Measurements from ENCODE around the gene LTBR. TPM values are rescaled to one million over a fixed set of nuclear protein-coding genes. Genes with fewer than 3 reads are reported as not detected.

LTBR gene
- total RNA-seq, 2 donors from 2014 or later, result 186 to 264 TPM

GRCh38 chr12:6420364-6420763, 36.4 kb downstream of the LTBR start:
- intact Hi-C loops (cut with DNase I), result loop anchor here (5.0 kb wide), 1 partner anchor 93 kb away; no protein-coding TSS in a partner anchor
- TF ChIP-seq, protein P1, sequence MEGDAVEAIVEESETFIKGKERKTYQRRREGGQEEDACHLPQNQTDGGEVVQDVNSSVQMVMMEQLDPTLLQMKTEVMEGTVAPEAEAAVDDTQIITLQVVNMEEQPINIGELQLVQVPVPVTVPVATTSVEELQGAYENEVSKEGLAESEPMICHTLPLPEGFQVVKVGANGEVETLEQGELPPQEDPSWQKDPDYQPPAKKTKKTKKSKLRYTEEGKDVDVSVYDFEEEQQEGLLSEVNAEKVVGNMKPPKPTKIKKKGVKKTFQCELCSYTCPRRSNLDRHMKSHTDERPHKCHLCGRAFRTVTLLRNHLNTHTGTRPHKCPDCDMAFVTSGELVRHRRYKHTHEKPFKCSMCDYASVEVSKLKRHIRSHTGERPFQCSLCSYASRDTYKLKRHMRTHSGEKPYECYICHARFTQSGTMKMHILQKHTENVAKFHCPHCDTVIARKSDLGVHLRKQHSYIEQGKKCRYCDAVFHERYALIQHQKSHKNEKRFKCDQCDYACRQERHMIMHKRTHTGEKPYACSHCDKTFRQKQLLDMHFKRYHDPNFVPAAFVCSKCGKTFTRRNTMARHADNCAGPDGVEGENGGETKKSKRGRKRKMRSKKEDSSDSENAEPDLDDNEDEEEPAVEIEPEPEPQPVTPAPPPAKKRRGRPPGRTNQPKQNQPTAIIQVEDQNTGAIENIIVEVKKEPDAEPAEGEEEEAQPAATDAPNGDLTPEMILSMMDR (IDR thresholded peaks at IDR 0.05), result no peak
- TF ChIP-seq POLR2AphosphoS5 (IDR thresholded peaks at IDR 0.05) (no peak), POLR2A (IDR thresholded peaks at IDR 0.05) (no peak)
- H3K27me3 ChIP-seq (replicated peaks; ENCODE audit: insufficient read depth), result no peaks in the 10 kb centered on the region
- no peaks in the 10 kb centered on the region for H3K4me1 ChIP-seq (replicated peaks)
- H3K27ac ChIP-seq, result no peak overlapping the region
- H3K36me3 ChIP-seq, result no peaks in the 10 kb centered on the region
- no peak overlapping the region for H3K4me3 ChIP-seq
- DNase-seq (ENCODE audit: low spot score), result no peak
- 25% methylated on average over 4 of the region's 4 CpGs for WGBS
- no peaks in the 10 kb centered on the region for H3K9me3 ChIP-seq

- no peak overlapping the region for H3K27ac ChIP-seq
- intact Hi-C loops (cut with DNase I), result loop anchor here (2.0 to 5.0 kb wide), 3 partner anchors 41 to 115 kb away; no protein-coding TSS in a partner anchor
- H3K27me3 ChIP-seq (replicated peaks; ENCODE audit: insufficient read depth), result no peaks in the 10 kb centered on the region
- WGBS, result 3% methylated on average over 9 of the region's 9 CpGs
- no peaks in the 10 kb centered on the region for H3K9me3 ChIP-seq
- DNase-seq (ENCODE audit: low spot score), result peak; percentile 86
- H3K36me3 ChIP-seq, result no peaks in the 10 kb centered on the region
- TF ChIP-seq, protein P1 (IDR thresholded peaks at IDR 0.05), result peak; percentile 80 to 94 (median 92)
- TF ChIP-seq POLR2A (IDR thresholded peaks at IDR 0.05) (no peak), POLR2AphosphoS5 (IDR thresholded peaks at IDR 0.05) (peak; percentile 93)
- no peak overlapping the region for H3K4me3 ChIP-seq
- H3K4me1 ChIP-seq (replicated peaks), result no peaks in the 10 kb centered on the region
Measured at GRCh38 chr12:6423267-6424007, 39.5 kb downstream of the LTBR start.

DNA sequence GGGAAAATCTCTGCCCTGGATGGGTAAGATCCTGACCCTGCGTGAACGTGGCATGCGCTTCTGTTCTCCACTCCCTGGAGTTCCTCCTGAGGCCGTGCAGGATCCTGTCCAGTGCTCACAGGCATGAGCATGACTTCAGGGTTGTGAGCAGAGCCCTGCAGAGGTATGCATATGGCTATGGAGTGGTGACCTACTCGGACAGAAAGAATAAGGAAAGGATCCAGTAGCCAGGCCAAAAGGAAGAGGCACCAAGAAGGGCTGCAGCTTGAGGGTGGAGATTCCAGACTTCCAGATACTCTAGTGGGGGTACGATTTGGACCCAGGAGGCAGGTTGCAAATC, 40.0 kb downstream of the LTBR start:
- H3K4me3 ChIP-seq, result no peak overlapping the region
- H3K9me3 ChIP-seq, result no peaks in the 10 kb centered on the region
- WGBS, result 49% methylated on average over 6 of the region's 6 CpGs
- DNase-seq (ENCODE audit: low spot score), result no peak
- TF ChIP-seq, protein P1 (IDR thresholded peaks at IDR 0.05), result no peak
- TF ChIP-seq POLR2A (IDR thresholded peaks at IDR 0.05) (no peak), POLR2AphosphoS5 (IDR thresholded peaks at IDR 0.05) (no peak)
- H3K4me1 ChIP-seq (replicated peaks), result no peaks in the 10 kb centered on the region
- no peaks in the 10 kb centered on the region for H3K36me3 ChIP-seq
- intact Hi-C loops (cut with DNase I), result loop anchor here (5.0 kb wide), 1 partner anchor 97 kb away; no protein-coding TSS in a partner anchor
- H3K27ac ChIP-seq, result no peak overlapping the region
- H3K27me3 ChIP-seq (replicated peaks; ENCODE audit: insufficient read depth), result no peaks in the 10 kb centered on the region

DNA sequence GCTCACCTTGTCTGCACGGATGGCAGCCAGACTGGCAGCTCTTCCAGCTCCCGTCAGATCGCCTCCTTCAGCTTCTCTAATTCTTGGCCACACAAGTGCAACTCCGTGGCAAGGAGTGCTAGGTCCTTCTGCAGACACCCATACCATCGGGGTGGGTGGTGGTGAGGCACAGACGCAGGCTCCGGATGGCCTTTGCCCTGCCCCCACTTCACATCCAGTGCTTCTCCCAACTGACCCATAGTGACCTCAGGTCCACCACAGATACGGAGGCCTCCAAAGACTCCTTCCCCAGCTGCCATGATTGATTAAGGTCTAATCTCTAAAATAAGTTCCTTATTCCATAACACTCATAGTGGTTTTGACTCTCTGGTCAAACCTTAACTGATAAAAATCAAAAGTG, 40.9 kb downstream of the LTBR start:
- Histone ChIP-seq H3K36me3 (no peaks in the 10 kb centered on the region), H3K27ac (no peak overlapping the region), H3K4me1 (replicated peaks) (no peaks in the 10 kb centered on the region), H3K27me3 (replicated peaks; ENCODE audit: insufficient read depth) (no peaks in the 10 kb centered on the region), H3K9me3 (no peaks in the 10 kb centered on the region), H3K4me3 (no peak overlapping the region)
- WGBS, result 85% methylated on average over 8 of the region's 8 CpGs
- no peak for DNase-seq (ENCODE audit: low spot score)
- TF ChIP-seq, protein P1 (IDR thresholded peaks at IDR 0.05), result no peak
- TF ChIP-seq POLR2A (IDR thresholded peaks at IDR 0.05), result no peak
- TF ChIP-seq POLR2AphosphoS5 (IDR thresholded peaks at IDR 0.05), result no peak
- intact Hi-C loops (cut with DNase I), result loop anchor here (5.0 kb wide), 1 partner anchor 98 kb away; no protein-coding TSS in a partner anchor

Measured in prostate gland (tissue), 2 donors.